ENCODE results near the gene GRID1.
"Not testable (repeated sequence)": the region's sequence is repeated elsewhere in the genome, so short reads cannot be mapped to it uniquely, and the experiment has no call there.

GRID1 gene

GRCh38 chr10:86104611-86105145 is 261.9 kb downstream of the GRID1 start:
- no peak for DNase-seq
- in situ Hi-C loops (cut with MboI; ENCODE audit: low pct_unique_long_range_greater_than_20kb, low sequenced_read_pairs): loop anchor here (10.0 kb wide), 1 partner anchor 270 kb away; no protein-coding TSS in a partner anchor

- in situ Hi-C loops (cut with MboI; ENCODE audit: low pct_unique_long_range_greater_than_20kb, low sequenced_read_pairs): loop anchor here (10.0 kb wide), 1 partner anchor 271 kb away; no protein-coding TSS in a partner anchor
Measured at GRCh38 chr10:86104156-86104555, 262.4 kb downstream of the GRID1 start.

GRCh38 chr10:86103391-86104101 is 263.0 kb downstream of the GRID1 start:
- in situ Hi-C loops (cut with MboI; ENCODE audit: low pct_unique_long_range_greater_than_20kb, low sequenced_read_pairs): loop anchor here (10.0 kb wide), 1 partner anchor 271 kb away; no protein-coding TSS in a partner anchor
- DNase-seq: no peak

More at GRCh38 chr10:86104156-86104555, 262.4 kb downstream of the GRID1 start:
- no peak for DNase-seq

DNA sequence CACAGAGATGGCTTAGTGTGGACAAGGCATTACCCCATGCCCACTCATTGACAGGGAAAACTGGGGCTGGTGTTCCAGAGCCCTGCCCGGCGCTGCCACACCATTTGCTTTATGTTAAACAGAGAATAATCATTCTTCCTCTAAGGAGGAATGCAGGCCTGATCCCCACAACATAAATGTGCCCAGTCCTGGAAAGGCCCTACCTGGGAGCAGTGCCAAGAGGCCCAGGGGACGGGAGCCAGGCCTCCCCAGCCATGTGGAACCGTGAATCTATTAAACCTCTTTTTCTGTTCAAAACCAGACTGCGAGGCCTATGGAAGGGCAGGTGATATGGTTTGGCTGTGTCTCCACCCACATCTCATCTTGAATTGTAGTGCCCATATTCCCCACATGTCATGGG is 264.1 kb downstream of the GRID1 start:
- in situ Hi-C loops (cut with MboI; ENCODE audit: low pct_unique_long_range_greater_than_20kb, low sequenced_read_pairs): loop anchor here (10.0 kb wide), 1 partner anchor 272 kb away; no protein-coding TSS in a partner anchor
- no peak for DNase-seq

GRCh38 chr10:86102031-86102430 is 264.6 kb downstream of the GRID1 start:
- in situ Hi-C loops (cut with MboI; ENCODE audit: low pct_unique_long_range_greater_than_20kb, low sequenced_read_pairs): loop anchor here (10.0 kb wide), 1 partner anchor 273 kb away; no protein-coding TSS in a partner anchor
- no peak for DNase-seq

GRCh38 chr10:86100581-86101061 is 266.0 kb downstream of the GRID1 start:
- DNase-seq: peak; percentile 53
- in situ Hi-C loops (cut with MboI; ENCODE audit: low pct_unique_long_range_greater_than_20kb, low sequenced_read_pairs): loop anchor here (10.0 kb wide), 1 partner anchor 274 kb away; no protein-coding TSS in a partner anchor

DNA sequence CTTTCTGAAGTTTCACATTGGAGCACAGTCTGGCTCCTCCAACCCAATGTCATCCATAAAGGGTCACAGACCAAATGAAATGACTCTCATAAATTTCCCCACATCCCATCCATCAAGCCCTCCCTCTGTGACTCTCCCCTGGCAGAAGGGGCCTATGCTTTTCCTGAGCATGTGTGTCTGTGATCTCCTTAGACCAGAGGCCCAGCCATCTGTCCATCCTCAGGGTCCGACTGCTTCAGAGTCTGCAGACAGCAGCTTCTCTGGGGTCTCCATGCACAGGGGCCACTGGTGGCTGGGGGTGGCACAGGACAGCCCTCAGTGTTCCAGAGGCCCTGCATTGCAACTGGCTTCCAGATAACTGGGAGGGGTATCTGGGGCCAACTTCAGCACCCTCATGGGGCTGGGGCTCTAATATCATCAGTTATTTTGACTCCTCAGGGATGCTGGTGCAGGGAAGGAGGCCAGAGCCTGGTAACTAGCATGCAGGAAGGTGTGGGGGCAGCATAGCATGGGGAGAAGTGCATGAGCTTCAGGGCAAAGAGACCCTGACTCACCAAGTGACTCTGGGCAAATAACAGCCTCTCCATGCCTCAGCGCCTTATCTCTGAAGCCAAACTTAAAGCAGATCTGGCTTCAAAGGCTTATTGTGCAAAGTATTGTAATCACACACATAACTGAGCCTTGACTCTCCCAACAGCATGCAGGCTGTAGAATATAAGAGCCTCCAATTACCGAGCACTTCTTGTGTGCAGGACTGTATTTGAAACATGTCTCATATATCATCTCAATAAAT is 266.9 kb downstream of the GRID1 start:
- in situ Hi-C loops (cut with MboI; ENCODE audit: low pct_unique_long_range_greater_than_20kb, low sequenced_read_pairs): loop anchor here (10.0 kb wide), 1 partner anchor 275 kb away; no protein-coding TSS in a partner anchor
- no peak for DNase-seq

DNA sequence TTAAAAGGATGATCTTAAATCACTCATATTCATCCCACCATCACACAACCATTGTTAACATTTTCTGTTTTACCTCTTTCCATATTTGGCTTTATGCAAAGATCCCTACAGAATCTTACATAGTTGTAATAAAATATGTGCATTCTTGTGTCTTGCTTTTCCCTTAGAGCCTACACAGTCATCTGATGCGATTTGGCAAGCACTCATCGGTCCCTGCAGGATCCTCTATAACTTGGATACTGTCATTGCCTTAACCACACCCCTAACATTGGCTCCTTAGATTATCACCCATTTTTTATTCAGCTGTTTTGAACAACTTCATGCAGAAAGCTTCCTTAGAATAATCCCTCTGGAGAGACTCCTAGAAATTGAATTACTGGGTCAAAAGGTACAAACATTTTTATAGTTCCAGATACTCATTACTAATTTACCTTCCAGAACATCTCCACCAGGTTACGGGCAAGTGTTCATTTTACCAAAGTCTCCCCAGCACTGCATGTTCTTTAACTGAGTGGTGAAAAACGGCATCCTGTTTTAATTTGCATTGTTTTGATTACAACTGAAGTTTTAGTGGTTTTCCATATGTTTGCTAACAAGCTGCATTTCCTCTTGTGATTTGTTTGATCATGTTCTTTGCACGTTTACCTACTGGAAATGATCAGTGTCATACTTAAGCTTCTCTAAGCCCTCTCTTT is 268.3 kb downstream of the GRID1 start:
- in situ Hi-C loops (cut with MboI; ENCODE audit: low pct_unique_long_range_greater_than_20kb, low sequenced_read_pairs): no loop called here
- no peak for DNase-seq

DNA sequence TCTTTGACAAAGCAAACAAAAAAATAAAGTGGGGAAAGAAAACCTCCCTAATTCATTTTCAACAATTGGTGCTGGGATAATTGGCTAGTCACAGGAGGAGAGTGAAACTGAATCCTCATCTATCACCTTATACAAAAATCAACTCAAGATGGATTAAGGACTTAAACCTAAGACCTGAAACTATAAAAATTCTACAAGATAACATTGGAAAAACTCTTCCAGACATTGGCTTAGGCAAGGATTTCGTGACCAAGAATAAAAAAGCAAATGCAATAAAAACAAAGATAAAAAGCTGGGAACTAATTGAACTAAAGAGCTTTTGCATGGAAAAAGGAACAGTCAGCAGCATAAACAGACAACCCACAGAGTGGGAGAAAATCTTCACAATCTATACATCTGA is 271.5 kb downstream of the GRID1 start:
- DNase-seq; in situ Hi-C loops (cut with MboI; ENCODE audit: low pct_unique_long_range_greater_than_20kb, low sequenced_read_pairs): not testable (repeated sequence)

DNA sequence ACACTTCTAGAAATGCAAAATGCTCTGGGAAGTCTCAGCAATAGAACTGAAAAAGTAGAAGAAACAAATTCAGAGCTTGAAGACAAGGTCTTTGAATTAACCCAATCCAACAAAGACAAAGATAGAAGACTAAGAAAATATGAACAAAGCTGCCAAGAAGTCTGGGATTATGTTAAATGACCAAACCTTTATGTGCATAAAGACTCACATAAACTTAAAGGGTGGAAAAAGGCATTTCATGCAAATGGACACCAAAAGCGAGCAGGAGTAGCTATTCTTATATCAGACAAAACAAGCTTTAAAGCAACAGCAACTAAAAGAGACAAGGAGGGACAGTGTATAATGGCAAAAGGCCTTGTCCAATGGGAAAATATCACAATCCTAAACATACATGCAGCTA is 274.3 kb downstream of the GRID1 start:
- in situ Hi-C loops (cut with MboI; ENCODE audit: low pct_unique_long_range_greater_than_20kb, low sequenced_read_pairs); DNase-seq: not testable (repeated sequence)

- DNase-seq: no peak
Measured at GRCh38 chr10:86091216-86091615, 275.4 kb downstream of the GRID1 start.

DNA sequence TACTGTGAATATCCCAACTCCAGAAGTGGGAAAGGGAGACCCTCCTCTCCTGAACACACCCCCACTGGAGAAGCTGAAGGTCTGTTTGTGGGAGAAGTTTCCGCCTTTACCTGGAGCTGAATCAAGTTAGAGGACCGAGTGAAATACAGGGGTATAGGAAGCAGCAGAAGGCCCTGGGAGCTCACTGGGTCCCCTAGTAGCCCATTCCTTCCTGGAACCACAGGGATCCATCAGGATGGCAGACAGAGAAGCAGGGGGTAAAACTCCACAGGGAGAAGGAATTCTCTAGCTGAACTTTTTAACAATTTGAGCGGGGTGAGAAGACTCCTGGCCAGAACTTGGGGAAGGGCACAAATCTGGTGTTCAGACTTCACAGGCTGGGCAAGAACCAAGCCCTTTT is 275.8 kb downstream of the GRID1 start:
- DNase-seq: no peak
- in situ Hi-C loops (cut with MboI; ENCODE audit: low pct_unique_long_range_greater_than_20kb, low sequenced_read_pairs): no loop called here

More at GRCh38 chr10:86091216-86091615, 275.4 kb downstream of the GRID1 start:
- in situ Hi-C loops (cut with MboI; ENCODE audit: low pct_unique_long_range_greater_than_20kb, low sequenced_read_pairs): no loop called here

GRCh38 chr10:86087716-86088115 is 278.9 kb downstream of the GRID1 start:
- DNase-seq: no peak
- in situ Hi-C loops (cut with MboI; ENCODE audit: low pct_unique_long_range_greater_than_20kb, low sequenced_read_pairs): no loop called here

DNA sequence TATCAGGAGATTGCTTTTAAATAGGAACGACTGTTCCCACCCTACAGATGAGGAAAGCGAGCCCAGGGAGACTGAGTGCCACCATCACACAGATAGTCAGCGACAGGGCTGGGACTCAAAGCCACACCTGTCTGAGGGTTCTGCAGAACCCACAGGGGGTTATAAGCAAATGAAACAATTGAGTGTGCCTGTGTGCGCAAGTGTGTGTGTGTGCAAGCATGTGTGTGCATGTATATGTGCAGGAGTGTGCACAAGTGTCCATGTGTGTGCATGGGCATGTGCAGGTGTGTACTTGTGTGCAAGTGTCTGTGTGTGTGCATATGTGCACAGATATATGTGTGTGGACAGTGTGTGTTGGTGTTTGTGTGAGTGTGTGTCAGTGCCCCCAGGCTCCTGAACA is 280.2 kb downstream of the GRID1 start:
- in situ Hi-C loops (cut with MboI; ENCODE audit: low pct_unique_long_range_greater_than_20kb, low sequenced_read_pairs): no loop called here
- no peak for DNase-seq

DNA sequence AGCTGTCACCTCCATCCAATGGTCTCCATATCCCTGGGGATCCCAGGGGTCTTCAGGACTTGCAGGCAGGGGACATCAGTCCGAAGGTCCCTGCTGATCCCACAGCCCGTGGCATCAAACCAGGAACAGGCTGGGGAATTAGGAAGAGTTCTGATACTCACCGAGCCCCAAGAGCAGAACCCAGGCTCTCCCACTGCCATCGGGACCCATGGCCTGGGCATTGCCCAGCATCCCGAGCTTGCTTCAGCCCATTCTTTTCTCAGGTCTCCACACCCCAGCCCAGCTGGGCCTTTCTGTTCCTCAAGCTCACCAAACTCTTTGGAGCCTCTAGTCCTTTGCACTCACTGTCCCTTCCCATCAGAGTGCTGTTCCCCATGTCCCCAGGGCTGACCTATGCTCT is 280.9 kb downstream of the GRID1 start:
- no peak for DNase-seq
- in situ Hi-C loops (cut with MboI; ENCODE audit: low pct_unique_long_range_greater_than_20kb, low sequenced_read_pairs): no loop called here

- DNase-seq: no peak
- in situ Hi-C loops (cut with MboI; ENCODE audit: low pct_unique_long_range_greater_than_20kb, low sequenced_read_pairs): no loop called here
Measured at GRCh38 chr10:86085136-86085535, 281.5 kb downstream of the GRID1 start.

GRCh38 chr10:86084585-86084984 is 282.0 kb downstream of the GRID1 start:
- in situ Hi-C loops (cut with MboI; ENCODE audit: low pct_unique_long_range_greater_than_20kb, low sequenced_read_pairs): no loop called here
- DNase-seq: no peak

DNA sequence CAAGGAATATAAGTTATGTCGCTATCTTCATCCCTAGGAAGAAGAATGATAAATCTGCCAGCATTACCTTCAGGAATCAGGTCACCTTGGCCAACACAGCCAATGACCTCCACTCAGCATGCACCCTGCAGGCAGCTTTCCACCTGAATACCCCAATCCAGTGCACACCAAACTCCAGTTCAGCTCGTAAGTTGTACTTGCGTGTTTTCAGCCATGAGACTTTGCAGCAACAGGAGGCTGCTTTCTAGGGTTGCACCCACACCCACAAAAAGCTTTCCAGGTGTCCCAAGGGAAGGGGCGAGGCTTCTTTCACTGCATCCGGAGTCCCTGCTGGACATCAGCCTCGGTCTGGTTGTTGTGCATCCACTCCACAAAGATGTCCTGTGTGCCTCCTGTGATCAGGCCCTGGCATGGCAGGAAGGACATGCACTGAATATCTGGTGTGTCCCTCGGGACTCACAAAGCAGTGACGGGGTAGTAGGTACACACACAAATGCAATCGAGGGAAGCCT is 282.9 kb downstream of the GRID1 start:
- in situ Hi-C loops (cut with MboI; ENCODE audit: low pct_unique_long_range_greater_than_20kb, low sequenced_read_pairs): no loop called here

GRCh38 chr10:86083206-86083605 is 283.4 kb downstream of the GRID1 start:
- in situ Hi-C loops (cut with MboI; ENCODE audit: low pct_unique_long_range_greater_than_20kb, low sequenced_read_pairs): no loop called here
- no peak for DNase-seq

More for the DNA sequence above, 282.9 kb downstream of the GRID1 start:
- DNase-seq: no peak
